ENCODE measurements around the gene STIL. TPM values are rescaled to one million over a fixed set of nuclear protein-coding genes. Genes with fewer than 3 reads are reported as not detected.

Gene STIL
- total and polyA plus RNA-seq, 3 donors from 2014 or later = 11.5 to 20.4 (median 12.0) TPM

- H3K9me3 ChIP-seq = no peaks in the 10 kb centered on the region
- H3K36me3 ChIP-seq (ENCODE audit: low read depth, missing control alignments) = no peaks in the 10 kb centered on the region
- no peak overlapping the region for H3K4me3 ChIP-seq
- TF ChIP-seq POLR2A (IDR thresholded peaks at IDR 0.05) (no peak), CTCF (IDR thresholded peaks at IDR 0.05) (no peak)
- no peaks in the 10 kb centered on the region for H3K27me3 ChIP-seq
- H3K27ac ChIP-seq = no peak overlapping the region
- peaks cover 16% of the 10 kb centered on the region for H3K4me1 ChIP-seq
- no peak for DNase-seq
- WGBS, 2 donors = 53 to 85% methylated on average over 2 of the region's 2 CpGs
- intact Hi-C loops (cut with DNase I; ENCODE audit: low total_unique reads) = no loop called here
These were observed 17.9 kb upstream of the STIL start for GRCh38 chr1:47331875-47332274.

- no peaks in the 10 kb centered on the region for H3K9me3 ChIP-seq
- no peak overlapping the region for H3K4me3 ChIP-seq
- DNase-seq = no peak
- 77 to 94% methylated on average over 1 of the region's 1 CpG for WGBS, 2 donors
- H3K27ac ChIP-seq = no peak overlapping the region
- intact Hi-C loops (cut with DNase I; ENCODE audit: low total_unique reads) = no loop called here
- H3K36me3 ChIP-seq (ENCODE audit: low read depth, missing control alignments) = no peaks in the 10 kb centered on the region
- TF ChIP-seq POLR2A (IDR thresholded peaks at IDR 0.05) (no peak), CTCF (IDR thresholded peaks at IDR 0.05) (no peak)
- H3K27me3 ChIP-seq = no peaks in the 10 kb centered on the region
- H3K4me1 ChIP-seq = peaks cover 15% of the 10 kb centered on the region
These were observed 16.3 kb upstream of the STIL start for GRCh38 chr1:47330212-47330611.

- H3K27ac ChIP-seq = no peak overlapping the region
- no peak for DNase-seq
- intact Hi-C loops (cut with DNase I; ENCODE audit: low total_unique reads) = no loop called here
- H3K9me3 ChIP-seq = no peaks in the 10 kb centered on the region
- WGBS, 2 donors = 82 to 91% methylated on average over 3 of the region's 3 CpGs
- no peak for TF ChIP-seq CTCF (IDR thresholded peaks at IDR 0.05)
- TF ChIP-seq POLR2A (IDR thresholded peaks at IDR 0.05) = no peak
- no peak overlapping the region for H3K4me3 ChIP-seq
- H3K4me1 ChIP-seq = peaks cover 9% of the 10 kb centered on the region
- H3K36me3 ChIP-seq (ENCODE audit: low read depth, missing control alignments) = no peaks in the 10 kb centered on the region
- no peaks in the 10 kb centered on the region for H3K27me3 ChIP-seq
These were observed 15.0 kb upstream of the STIL start for GRCh38 chr1:47328992-47329391.

GRCh38 chr1:47326271-47326670, 12.3 kb upstream of the STIL start:
- Histone ChIP-seq H3K4me1 (no peaks in the 10 kb centered on the region), H3K4me3 (no peak overlapping the region), H3K27me3 (no peaks in the 10 kb centered on the region), H3K27ac (no peak overlapping the region), H3K36me3 (ENCODE audit: low read depth, missing control alignments) (no peaks in the 10 kb centered on the region), H3K9me3 (no peaks in the 10 kb centered on the region)
- TF ChIP-seq POLR2A (IDR thresholded peaks at IDR 0.05) = no peak
- no peak for TF ChIP-seq CTCF (IDR thresholded peaks at IDR 0.05)
- intact Hi-C loops (cut with DNase I; ENCODE audit: low total_unique reads) = no loop called here
- 91 to 92% methylated on average over 2 of the region's 2 CpGs for WGBS, 2 donors
- DNase-seq = no peak

GRCh38 chr1:47325528-47325927, 11.6 kb upstream of the STIL start:
- TF ChIP-seq POLR2A (IDR thresholded peaks at IDR 0.05) (no peak), CTCF (IDR thresholded peaks at IDR 0.05) (no peak)
- Histone ChIP-seq H3K4me3 (no peak overlapping the region), H3K4me1 (no peaks in the 10 kb centered on the region), H3K36me3 (ENCODE audit: low read depth, missing control alignments) (no peaks in the 10 kb centered on the region), H3K27ac (no peak overlapping the region), H3K27me3 (no peaks in the 10 kb centered on the region), H3K9me3 (no peaks in the 10 kb centered on the region)
- no peak for DNase-seq
- 91% methylated on average over 2 of the region's 2 CpGs for WGBS, 2 donors
- intact Hi-C loops (cut with DNase I; ENCODE audit: low total_unique reads) = no loop called here
